Stimulated activated CD8-positive, alpha-beta memory T cell treated with anti-CD3 and anti-CD28 coated beads, Interleukin-4, amount 100 ng/mL, for 4 hours (primary cell): ENCODE data around the gene CLIP1.
"Not testable (repeated sequence)": the region's sequence is repeated elsewhere in the genome, so short reads cannot be mapped to it uniquely, and the experiment has no call there.

Source experiments
- DNase-seq, 2 donors: peaks; one replicate each; pipeline ENCODE4 v3.0.0-alpha.2; 2020; ENCODE audit warnings: low read depth in 2 of 2, low spot score in 1 of 2

The CLIP1 gene

GRCh38 chr12:122260735-122261134, 161.7 kb downstream of the CLIP1 start:
- not testable (repeated sequence) for DNase-seq

- DNase-seq = not testable (repeated sequence)
Observed at GRCh38 chr12:122258939-122259338, 163.5 kb downstream of the CLIP1 start.

GRCh38 chr12:122258462-122258861, 164.0 kb downstream of the CLIP1 start:
- not testable (repeated sequence) for DNase-seq

GRCh38 chr12:122250536-122250935, 171.9 kb downstream of the CLIP1 start:
- DNase-seq = no peak

- no peak for DNase-seq
Observed at GRCh38 chr12:122250047-122250446, 172.4 kb downstream of the CLIP1 start.

GRCh38 chr12:122245553-122245952, 176.9 kb downstream of the CLIP1 start:
- no peak for DNase-seq

GRCh38 chr12:122244565-122245371, 177.7 kb downstream of the CLIP1 start:
- no peak for DNase-seq

GRCh38 chr12:122243965-122244364, 178.5 kb downstream of the CLIP1 start:
- no peak for DNase-seq

GRCh38 chr12:122238861-122239260, 183.6 kb downstream of the CLIP1 start:
- no peak for DNase-seq

GRCh38 chr12:122235741-122236140, 186.7 kb downstream of the CLIP1 start:
- DNase-seq = no peak

- DNase-seq = no peak
Observed at GRCh38 chr12:122232691-122233090, 189.8 kb downstream of the CLIP1 start.

- no peak for DNase-seq
Observed at GRCh38 chr12:122230798-122231197, 191.7 kb downstream of the CLIP1 start.

- DNase-seq = no peak
Observed at GRCh38 chr12:122228092-122228491, 194.4 kb downstream of the CLIP1 start.

- peak; percentile 26 to 33 for DNase-seq
Observed at GRCh38 chr12:122227341-122227740, 195.1 kb downstream of the CLIP1 start.

GRCh38 chr12:122226366-122227125, 195.9 kb downstream of the CLIP1 start:
- DNase-seq = no peak

GRCh38 chr12:122225683-122226365, 196.6 kb downstream of the CLIP1 start, which contains the start of gene DIABLO:
TSS of gene DIABLO (minus strand) at chr12:122226052. CDS start at chr12:122226014, 38 bp downstream.
- peak; percentile 99 to 100 for DNase-seq
